GM18951 (cell line): Measurements from ENCODE around the gene SPINK2.

ENCODE experiments used
- POLR2A ChIP-seq: IDR thresholded peaks from 4 replicates; pipeline ENCODE4 v1.6.1; 2011; ENCODE audit warnings: mild to moderate bottlenecking; ENCODE audit not compliant: insufficient read length, insufficient read depth; ENCODE audit errors: extremely low read depth
- in situ Hi-C: fragments of 300-500 bp; cut with MboI; formaldehyde crosslinking; loops from one replicate; pipeline ENCODE4 v1.12.0; 2022; ENCODE audit warnings: low sequenced_read_pairs, mixed read lengths, inconsistent platforms; ENCODE audit not compliant: unreplicated experiment

SPINK2 gene

DNA sequence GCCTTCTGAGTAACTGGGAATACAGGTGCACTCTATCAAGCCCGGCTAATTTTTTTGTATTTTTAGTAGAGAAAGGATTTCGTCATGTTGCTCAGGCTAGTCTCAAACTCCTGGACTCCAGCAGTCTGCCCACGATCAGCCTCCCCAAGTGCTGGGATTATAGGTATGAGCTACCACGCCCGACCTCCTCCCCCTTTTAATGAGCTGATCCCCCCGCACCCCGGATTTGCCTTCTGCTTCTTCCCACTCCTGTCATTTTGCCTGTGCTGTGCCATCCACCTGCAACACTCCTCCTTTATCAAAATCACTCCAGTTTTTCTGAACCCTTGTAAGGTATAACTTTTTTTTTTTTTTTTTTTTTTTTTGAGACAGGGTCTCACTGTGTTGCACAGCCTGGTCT is 33.4 kb downstream of the SPINK2 start:
- in situ Hi-C loops: no loop called here
- TF ChIP-seq POLR2A: no peak

DNA sequence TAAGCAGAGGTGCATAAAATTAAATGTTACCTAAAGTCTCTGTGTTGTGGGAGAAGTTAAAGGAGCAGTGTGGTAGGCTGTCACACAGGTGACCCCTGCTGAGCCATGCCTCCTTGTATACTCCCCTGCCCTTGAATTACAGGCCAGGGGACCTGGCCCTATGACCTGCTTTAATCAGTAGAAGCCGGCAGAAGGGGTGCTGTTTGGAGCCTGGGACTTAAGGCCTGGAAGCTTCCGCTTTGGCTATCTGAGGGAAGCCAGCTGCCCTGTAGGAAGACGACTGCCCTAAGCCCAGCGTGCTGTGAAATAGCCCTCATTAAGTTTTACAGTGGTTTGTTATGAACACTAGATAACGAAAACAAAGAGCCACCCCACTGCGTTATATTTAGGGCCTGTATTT is 34.1 kb downstream of the SPINK2 start:
- in situ Hi-C loops: no loop called here

DNA sequence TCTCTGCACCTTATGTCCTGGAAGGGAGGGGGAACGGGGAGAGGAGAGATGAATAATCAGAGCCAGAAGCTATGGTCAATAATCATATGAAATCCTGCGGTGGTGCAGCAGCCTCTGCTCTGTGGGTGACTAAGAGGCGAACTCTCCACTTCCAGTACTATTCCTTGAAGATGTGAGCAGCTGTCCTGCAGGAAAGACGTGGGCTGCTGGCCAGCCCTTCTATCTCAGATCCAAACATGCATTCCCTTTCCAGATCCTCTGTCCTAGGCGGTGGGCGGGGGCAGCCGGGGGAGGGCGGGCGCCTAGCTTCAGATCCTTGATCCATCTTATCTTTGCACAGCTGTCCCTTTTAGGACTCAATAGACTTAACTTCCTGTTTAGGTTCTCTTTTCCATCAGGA is 34.5 kb downstream of the SPINK2 start:
- in situ Hi-C loops: no loop called here
- TF ChIP-seq POLR2A: no peak

More for the DNA sequence above, 34.1 kb downstream of the SPINK2 start:
- no peak for TF ChIP-seq POLR2A

DNA sequence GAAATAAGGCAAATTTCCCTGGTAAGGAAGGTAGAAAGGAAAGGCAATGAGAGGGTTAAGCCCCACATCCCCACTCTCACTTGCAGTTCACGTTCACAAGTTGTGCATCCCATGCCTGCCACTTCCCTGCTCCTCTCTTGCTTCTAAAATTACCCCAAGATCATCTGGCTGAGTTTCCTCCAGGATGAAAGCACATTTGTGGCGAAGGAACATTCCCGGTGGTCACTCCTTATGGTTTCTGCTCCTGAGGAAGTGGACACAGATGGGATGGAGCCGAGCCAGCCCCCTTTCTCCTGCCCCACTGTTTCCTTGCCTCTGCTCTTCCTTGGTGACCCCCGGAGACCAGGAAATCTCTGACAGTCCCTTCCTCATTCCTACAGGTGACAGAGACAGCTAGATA is 37.5 kb downstream of the SPINK2 start:
- no peak for TF ChIP-seq POLR2A
- in situ Hi-C loops: no loop called here

DNA sequence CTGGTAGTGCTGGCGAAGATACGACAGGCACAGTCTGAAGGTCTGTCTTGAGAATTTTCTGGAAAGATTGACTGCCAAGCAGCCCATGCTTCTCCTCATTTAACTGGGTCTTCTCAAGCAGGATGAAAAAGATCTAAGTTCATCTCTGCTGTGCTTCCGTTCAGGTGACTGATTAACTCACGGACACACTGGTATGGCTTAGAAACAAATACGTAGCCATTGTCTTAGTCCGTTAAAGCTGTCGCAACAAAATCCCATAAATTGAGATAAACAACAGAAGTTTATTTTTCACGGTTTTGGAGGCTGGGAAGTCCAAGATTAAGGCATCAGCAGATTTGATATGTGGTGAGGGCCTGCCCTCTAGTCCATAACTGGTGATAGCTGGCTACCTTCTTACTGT is 39.5 kb downstream of the SPINK2 start:
- TF ChIP-seq POLR2A: no peak

DNA sequence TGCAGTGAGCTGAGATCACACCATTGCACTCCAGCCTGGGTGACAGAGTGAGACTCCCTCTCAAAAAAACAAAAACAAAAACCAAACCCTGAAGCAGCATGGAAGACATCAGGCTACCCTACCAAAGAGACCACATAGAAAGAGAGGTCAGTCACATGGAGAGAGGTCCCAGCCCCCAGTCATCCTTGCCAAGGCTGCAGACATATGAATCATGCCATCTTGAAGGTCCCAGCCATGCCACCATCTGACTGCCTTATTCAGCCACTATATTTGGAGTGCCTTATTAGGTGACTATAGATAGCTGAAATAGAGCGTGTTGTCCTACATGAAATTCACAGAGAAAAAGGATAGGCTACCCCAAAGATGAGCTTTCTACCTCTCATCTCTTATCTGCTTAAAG is 48.2 kb downstream of the SPINK2 start:
- in situ Hi-C loops: no loop called here
- TF ChIP-seq POLR2A: no peak

More for the DNA sequence above, 39.5 kb downstream of the SPINK2 start:
- in situ Hi-C loops: no loop called here

DNA sequence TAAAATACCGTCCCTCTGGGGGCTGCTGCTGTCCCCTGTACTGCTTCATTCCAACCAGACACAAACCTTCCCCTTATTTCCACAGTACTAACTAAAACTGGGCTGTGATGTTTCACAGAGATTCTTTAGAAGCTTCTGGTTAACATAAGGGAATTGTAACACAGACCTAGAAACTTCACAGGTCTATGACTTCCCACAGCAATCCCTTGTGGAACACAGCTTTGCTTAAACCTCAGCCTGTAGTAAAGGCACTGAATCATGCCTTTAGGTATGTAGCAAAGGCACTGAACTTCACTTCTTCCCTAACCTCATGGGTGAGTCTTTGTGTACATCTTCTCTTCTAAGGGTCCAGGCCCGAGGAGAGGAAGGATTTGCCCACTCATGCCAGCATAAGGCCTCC is 49.4 kb downstream of the SPINK2 start:
- in situ Hi-C loops: no loop called here
- no peak for TF ChIP-seq POLR2A

DNA sequence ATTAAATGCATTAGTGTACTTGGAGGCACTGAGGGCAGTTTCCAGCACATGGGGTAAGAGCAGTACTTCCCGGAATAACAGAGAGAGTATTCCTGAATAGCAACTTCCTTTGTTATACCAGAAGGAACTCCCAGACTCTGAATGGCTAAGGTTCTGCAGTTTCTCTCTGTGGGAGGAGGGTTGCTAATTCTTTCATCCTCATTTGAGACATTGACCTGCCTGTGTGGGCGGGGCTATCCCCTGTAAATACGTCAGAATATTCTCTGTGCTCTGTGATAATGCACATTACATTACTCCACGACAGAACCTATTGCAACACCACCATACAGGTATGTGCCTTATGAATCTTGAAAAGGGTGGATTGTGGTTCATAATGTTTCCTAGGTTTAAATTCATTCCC is 52.7 kb downstream of the SPINK2 start:
- no peak for TF ChIP-seq POLR2A
- in situ Hi-C loops: no loop called here

DNA sequence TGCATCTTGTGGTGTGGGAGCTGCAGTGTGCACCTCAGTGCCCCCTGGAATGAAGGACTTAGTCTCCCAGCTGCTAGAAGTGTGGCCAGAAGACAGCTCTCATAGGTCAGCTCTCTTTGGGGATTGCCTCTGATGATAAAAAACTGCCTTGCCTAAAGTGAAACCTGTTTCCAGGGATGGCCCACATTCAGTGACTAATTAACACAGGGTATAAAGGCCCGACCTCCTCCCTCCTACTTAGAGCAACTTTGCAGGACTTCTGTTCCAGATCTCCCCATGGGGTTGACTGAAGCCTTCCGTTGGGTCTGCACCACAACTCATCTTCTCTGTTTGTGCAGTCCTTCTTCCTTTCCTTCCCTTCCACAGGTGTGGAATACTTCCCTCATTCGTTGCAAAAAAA is 53.2 kb downstream of the SPINK2 start:
- no peak for TF ChIP-seq POLR2A
- in situ Hi-C loops: no loop called here

DNA sequence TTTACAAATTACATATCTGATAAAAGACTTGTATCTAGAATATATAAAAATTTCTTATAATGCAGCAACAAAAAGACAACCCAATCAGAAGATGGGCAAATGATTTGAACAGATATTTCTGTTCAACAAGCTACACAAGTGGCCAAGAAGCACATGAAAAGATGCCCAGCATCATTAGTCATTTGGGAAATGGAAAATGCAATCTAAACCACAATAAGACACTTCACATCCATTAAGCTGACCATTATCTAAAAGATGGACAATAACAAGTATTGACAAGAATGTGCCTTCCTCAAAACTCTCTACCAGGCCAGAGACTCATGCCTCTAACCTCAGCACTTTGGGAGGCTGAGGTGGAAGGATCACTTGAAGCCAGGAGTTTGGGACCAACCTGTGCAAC is 53.9 kb downstream of the SPINK2 start:
- in situ Hi-C loops: no loop called here
- TF ChIP-seq POLR2A: no peak

DNA sequence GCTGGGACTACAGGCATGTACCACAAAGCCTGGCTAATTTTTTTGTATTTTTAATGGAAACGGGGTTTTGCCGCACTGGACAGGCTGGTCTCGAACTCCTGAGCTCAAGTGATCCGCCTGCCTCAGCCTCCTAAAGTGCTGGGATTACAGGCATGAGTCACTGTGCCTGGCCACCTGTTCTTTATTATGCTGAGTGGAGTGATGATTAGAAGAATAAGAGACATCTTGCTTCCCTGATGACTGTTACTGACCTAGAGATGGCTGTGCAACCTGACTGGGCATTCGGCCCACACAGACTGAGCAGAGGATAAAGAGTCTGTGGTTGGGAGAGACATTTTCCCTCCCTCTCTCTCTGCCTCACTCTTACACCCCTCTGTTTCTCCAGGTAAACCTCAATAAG is 56.7 kb downstream of the SPINK2 start:
- in situ Hi-C loops: no loop called here

DNA sequence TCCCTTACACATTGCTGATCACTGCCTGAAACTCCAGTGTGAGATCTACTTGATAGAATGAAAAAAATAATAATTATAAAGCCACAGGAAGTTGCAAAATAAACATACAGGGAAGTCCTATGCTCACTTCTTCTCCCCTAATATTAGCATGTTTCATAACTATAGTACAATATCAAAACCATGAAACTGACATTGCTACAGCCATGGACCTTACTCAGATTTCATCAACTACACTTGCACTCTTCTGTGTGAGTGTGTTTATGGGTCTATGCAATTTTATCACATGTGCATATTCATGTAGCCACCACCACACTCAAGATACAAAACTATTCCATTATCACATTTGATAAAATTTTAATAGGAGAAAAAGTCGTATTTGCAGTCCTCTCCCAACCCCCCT is 57.3 kb downstream of the SPINK2 start:
- no peak for TF ChIP-seq POLR2A
- in situ Hi-C loops: no loop called here

More for the DNA sequence above, 56.7 kb downstream of the SPINK2 start:
- TF ChIP-seq POLR2A: no peak

DNA sequence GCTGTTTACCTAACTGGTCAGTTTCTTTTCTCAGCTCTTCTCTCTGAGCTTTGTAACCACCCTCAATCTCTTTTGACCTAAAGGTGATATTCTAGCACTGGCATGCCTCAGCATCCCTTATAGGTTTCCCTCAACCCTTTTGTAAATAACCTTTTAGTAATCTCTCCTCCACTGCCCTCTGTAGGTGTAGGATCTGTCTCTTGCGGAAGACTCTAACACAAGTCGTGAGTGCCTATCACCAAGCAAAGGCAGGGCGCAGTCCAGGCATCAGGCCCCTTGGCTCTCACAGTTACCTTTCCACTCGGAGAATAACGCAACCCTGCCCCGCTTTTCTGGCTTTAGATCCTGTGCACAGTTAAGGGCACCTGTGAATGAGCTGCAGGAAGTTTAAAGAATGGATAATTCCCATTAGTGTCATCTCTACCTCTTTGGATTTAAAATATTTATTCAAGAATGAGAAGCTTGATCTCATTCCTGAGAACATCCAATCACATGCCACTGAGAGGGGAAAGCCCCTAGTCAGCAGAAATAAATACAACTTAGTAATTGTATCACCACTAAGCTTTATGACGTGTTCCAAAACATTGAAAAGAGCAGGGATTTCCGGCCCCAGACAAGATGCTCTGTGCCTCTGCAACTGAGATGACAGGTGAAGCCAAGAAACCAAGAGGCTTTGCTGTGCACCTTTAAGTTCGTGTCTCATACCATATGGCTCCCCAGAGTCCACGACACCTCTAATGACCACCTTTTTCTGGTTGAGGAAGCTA is 58.8 kb downstream of the SPINK2 start:
- TF ChIP-seq POLR2A: no peak
- in situ Hi-C loops: no loop called here

DNA sequence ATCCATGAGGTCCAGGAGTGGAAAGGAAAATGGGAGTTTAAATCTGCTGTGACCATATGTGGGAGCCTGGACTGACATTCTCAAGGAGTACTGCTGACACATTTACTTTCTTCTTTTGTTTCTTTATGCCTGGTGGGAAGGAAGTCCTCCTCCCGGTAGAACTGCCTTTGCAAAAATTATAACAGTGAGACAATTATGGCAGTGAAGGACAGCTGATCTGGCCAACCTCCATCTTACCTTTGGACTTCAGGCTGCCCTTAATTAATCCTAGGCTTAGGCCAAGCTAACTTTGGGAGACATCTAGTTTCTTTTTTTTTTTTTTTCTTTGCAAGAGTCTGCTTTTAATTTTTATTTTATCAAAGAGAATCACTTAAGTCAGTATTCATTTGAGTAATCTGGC is 61.3 kb downstream of the SPINK2 start:
- TF ChIP-seq POLR2A: no peak
- in situ Hi-C loops: no loop called here
